HUES64 (cell line): ENCODE measurements around the gene FNIP1.
"Not testable (repeated sequence)": the region's sequence is repeated elsewhere in the genome, so short reads cannot be mapped to it uniquely, and the experiment has no call there.

Experiments used
- H3K27ac ChIP-seq: 2 replicates; pipeline ENCODE4 v1.7.0; 2013; ENCODE audit warnings: low read depth, low read length, inconsistent platforms
- H3K27me3 ChIP-seq: 2 replicates; pipeline ENCODE4 v1.6.1; 2013; ENCODE audit warnings: mild to moderate bottlenecking, low read length; ENCODE audit not compliant: insufficient read depth
- H3K36me3 ChIP-seq: 2 replicates; pipeline ENCODE4 v1.6.1; 2013; ENCODE audit warnings: mild to moderate bottlenecking, low read length; ENCODE audit not compliant: insufficient read depth
- H3K4me1 ChIP-seq: 2 replicates; pipeline ENCODE4 v1.6.1; 2013; ENCODE audit warnings: mild to moderate bottlenecking, low read length, moderate library complexity; ENCODE audit not compliant: insufficient read depth
- H3K4me3 ChIP-seq: 2 replicates; pipeline ENCODE4 v1.5.1; 2013; ENCODE audit warnings: mild to moderate bottlenecking, low read length, moderate library complexity
- H3K9ac ChIP-seq: 2 replicates; pipeline ENCODE4 v1.6.1; 2013; ENCODE audit warnings: mild to moderate bottlenecking, low read depth, low read length
- H3K9me3 ChIP-seq: 2 replicates; pipeline ENCODE4 v1.6.1; 2013; ENCODE audit warnings: low read depth, low read length; ENCODE audit not compliant: insufficient read depth
- WGBS: fragments of 150-250, 120-280 bp; methylation state at CpG from one replicate; pipeline ENCODE4 v1.1.7; 2013; ENCODE audit warnings: missing lambda C conversion rate; 5-methylcytosine and 5-hydroxymethylcytosine counted together

Gene FNIP1

DNA sequence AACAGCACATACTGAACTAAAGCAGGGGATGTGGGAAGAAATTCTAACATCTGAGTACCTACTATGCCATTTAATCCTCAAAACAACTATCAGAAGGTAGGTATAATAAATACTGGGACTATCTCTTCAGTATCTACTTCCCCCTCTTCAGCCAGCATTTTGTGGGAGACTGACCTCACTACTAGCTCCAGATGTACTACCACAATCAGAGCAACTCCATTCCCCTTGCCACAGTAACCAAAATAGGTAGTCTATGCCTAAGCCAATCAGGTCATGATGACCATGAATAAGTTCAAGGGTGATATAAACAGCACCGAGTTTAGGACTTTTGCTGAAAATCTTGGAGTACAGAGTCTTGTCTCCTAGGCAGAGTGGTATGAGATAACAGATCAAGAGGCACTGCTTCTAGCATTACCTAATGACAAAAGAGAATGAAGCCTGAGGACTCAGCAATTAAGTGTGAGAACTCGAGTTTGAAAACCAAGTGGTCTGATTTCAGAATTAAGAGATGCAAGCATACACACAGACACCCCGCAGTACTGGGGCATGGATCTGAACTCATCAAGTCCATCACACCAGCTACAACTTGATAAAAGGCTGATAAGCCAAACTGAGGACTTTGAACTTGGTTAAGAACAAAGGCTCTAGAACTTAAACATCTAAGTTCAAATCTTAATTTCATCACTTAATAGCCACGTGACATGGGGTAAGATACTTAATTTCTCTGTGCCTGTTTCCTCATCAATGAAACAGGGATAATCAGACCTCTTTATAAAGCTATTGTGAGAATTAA lies 9.7 kb downstream of the FNIP1 start:
- Histone ChIP-seq H3K9ac (no peak overlapping the region), H3K4me3 (no peak overlapping the region), H3K4me1 (peaks cover 10% of the 10 kb centered on the region), H3K36me3 (no peaks in the 10 kb centered on the region), H3K9me3 (no peaks in the 10 kb centered on the region), H3K27ac (no peak overlapping the region), H3K27me3 (no peaks in the 10 kb centered on the region)
- WGBS = 90% methylated on average over 3 of the region's 4 CpGs

DNA sequence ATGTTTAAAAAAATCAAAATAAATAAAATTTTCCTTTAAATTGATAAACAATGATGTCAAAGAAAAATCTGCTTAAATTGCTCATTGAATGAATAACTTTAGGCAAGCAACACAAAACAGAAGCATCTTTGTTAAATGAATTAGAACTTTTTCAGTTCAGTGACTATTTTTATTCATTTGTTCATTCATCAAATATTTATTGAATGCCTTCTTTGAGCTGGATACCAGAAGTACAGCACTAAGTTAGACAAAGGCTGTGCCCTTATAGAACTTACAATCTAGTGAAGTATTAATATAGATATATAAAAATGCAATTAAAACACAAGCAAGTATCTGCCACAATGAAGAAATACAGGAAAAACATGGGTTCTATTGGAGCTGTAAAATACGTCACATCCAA lies 10.8 kb downstream of the FNIP1 start:
- WGBS = 81% methylated on average over 1 of the region's 1 CpG

DNA sequence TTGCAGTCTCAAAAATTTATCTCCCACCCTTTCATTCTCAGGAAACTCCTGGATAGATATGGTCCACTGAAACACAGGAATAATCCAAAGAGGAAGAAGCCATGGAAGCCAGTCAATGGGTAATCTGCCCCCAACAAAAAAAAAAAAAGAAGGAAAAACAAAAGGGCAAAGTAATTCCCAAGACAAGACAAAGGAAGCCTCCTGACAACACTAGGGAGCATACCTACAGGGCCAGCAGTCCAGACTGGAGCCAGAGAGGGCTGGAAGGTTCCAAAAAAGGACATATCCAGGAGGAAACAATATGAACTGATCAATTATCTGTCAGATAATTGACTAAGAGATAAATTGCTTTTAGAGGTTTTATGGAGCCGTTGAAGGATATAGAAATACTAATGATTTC lies 12.9 kb downstream of the FNIP1 start:
- H3K9me3 ChIP-seq = no peaks in the 10 kb centered on the region
- H3K4me1 ChIP-seq = peaks cover 10% of the 10 kb centered on the region
- no peak overlapping the region for H3K9ac ChIP-seq
- no peaks in the 10 kb centered on the region for H3K36me3 ChIP-seq
- H3K27ac ChIP-seq = no peak overlapping the region
- no peak overlapping the region for H3K4me3 ChIP-seq
- no peaks in the 10 kb centered on the region for H3K27me3 ChIP-seq
- WGBS = no CpG with 5 or more reads among the region's 1 CpG

More for the DNA sequence above, 10.8 kb downstream of the FNIP1 start:
- Histone ChIP-seq H3K36me3 (no peaks in the 10 kb centered on the region), H3K9me3 (no peaks in the 10 kb centered on the region), H3K9ac (no peak overlapping the region), H3K27ac (no peak overlapping the region), H3K4me1 (peaks cover 10% of the 10 kb centered on the region), H3K4me3 (no peak overlapping the region), H3K27me3 (no peaks in the 10 kb centered on the region)

DNA sequence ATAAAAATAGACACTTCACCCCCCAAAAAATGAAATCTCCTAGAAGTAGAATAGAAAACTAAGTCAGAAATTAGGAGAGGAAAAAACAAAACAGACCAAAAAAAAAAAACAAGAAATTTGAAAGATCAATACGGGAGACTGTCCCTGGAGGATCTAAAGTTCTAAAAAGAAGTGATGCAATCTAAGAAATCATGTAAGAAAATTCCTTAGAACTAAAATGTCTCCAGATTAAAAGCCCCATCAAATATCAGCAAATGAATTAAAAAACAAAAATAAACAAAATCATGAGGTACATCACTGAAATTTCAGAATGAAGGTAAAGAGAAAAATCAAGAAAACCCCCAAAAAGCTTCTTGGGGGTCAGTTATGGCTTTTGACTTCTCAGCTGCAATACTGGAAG lies 13.5 kb downstream of the FNIP1 start:
- no peaks in the 10 kb centered on the region for H3K27me3 ChIP-seq
- no peak overlapping the region for H3K4me3 ChIP-seq
- peaks cover 10% of the 10 kb centered on the region for H3K4me1 ChIP-seq
- no CpG with 5 or more reads among the region's 1 CpG for WGBS
- H3K27ac ChIP-seq = no peak overlapping the region
- no peaks in the 10 kb centered on the region for H3K36me3 ChIP-seq
- no peaks in the 10 kb centered on the region for H3K9me3 ChIP-seq
- H3K9ac ChIP-seq = no peak overlapping the region

DNA sequence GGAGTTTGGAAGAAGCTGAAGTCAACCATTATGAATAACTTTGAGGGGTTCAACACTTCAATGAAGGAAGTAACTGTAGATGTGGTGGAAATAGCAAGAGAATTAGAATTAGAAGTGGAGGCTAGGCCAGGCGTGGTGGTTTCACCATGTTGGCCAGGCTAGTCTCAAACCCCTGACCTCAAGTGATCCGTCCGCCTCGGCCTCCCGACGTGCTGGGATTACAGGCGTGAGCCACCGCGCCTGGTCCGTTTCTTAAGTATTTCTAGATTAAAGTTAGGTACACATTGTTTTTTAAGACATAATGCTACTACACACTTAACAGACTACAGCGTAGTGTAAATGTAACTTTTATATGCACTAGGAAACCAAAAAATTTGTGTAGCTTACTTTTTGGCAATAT lies 14.1 kb downstream of the FNIP1 start:
- Histone ChIP-seq H3K9me3 (no peaks in the 10 kb centered on the region), H3K4me3 (no peak overlapping the region), H3K4me1 (peaks cover 10% of the 10 kb centered on the region), H3K36me3 (no peaks in the 10 kb centered on the region), H3K27ac (no peak overlapping the region), H3K27me3 (no peaks in the 10 kb centered on the region), H3K9ac (no peak overlapping the region)
- 95% methylated on average over 10 of the region's 11 CpGs for WGBS

DNA sequence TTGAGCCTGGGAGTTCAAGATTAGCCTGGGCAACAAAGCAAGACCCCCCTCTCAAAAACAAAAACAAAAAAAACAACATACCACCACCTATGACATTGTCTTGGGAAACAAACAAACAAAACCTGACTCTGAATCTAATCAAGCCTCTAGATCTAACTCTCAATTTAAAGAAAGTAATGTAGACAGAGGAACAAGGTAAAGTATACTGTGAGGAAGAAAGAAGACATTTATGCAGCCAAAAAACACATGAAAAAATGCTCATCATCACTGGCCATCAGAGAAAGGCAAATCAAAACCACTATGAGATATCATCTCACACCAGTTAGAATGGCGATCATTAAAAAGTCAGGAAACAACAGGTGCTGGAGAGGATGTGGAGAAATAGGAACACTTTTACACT lies 18.7 kb downstream of the FNIP1 start:
- not testable (repeated sequence) for H3K9ac ChIP-seq, H3K27ac ChIP-seq, H3K9me3 ChIP-seq, H3K4me3 ChIP-seq, H3K36me3 ChIP-seq, H3K27me3 ChIP-seq, H3K4me1 ChIP-seq
- WGBS = no CpG with 5 or more reads among the region's 1 CpG

DNA sequence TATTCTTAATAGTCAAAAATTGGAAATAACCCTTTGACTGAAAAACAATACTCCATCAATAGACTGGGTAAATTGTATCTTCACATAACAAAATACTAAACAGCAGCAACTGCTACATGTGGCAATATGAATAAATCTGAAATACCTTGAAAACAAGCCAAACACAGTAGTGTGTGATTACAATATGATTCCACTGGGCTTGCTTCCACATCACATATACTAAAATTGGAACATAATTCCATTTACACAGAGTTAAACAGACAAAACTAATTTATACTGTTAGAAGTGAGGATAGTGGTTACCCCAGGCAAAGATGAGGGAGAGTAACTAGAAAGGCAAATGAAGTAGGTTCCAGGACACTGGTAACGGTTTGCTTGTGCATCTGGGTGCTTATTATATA lies 20.4 kb downstream of the FNIP1 start:
- Histone ChIP-seq H3K4me3 (no peak overlapping the region), H3K36me3 (no peaks in the 10 kb centered on the region), H3K9ac (no peak overlapping the region), H3K9me3 (no peaks in the 10 kb centered on the region), H3K27ac (no peak overlapping the region), H3K4me1 (no peaks in the 10 kb centered on the region), H3K27me3 (no peaks in the 10 kb centered on the region)
- WGBS = 60% methylated on average over 1 of the region's 1 CpG

DNA sequence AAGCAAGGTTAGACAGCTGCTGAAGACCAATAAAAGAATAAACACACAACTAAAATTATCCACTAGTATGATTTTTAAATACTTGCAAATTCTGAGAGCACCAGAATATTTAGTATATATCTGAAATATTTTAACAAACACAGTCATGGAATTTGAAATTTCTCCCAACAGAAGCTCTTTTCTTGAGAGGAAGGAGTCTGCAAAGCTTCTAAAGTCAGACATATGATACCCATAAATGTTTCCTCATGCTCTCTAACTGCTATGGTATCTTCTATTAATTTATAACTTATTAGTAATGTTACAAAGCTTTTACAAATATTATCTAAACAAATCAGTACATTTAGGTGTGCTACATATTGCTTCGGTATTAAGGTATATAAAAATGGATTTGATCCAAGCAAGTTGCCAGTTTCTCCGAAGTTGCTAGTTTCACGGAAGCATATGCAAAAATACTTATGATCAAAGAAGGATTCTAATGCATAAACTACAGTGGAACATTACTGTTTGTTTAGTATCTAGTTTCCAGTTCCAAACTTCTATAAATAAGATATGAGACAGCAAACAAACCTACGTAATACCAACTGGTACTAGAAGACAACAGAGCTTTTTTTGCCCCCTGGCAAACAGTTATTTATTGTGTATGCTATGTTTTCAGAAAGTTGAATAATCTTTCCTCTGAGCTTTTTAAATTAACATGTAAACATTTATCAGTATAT lies 22.0 kb downstream of the FNIP1 start:
- Histone ChIP-seq H3K9me3 (no peaks in the 10 kb centered on the region), H3K27ac (no peak overlapping the region), H3K4me1 (no peaks in the 10 kb centered on the region), H3K9ac (no peak overlapping the region), H3K4me3 (no peak overlapping the region), H3K36me3 (no peaks in the 10 kb centered on the region), H3K27me3 (no peaks in the 10 kb centered on the region)
- 95% methylated on average over 2 of the region's 4 CpGs for WGBS

DNA sequence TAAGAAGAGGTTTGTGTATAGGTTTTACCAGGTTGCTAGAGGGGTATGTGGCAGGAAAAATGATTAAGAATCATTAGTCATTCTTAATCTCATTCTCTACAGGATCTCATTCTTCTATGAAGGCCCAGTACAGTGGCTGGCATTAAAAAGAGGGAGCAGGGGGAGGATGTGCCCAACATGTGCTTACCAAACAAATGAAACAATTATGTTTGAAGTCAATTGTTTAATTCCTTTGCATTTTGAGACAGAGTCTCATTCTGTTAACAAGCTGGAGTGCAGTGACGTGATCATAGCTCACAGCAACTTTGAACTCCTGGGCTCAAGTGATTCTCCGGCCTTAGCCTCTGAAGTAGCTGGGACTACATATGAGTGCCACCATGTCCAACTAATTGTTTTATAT lies 23.0 kb downstream of the FNIP1 start:
- H3K9ac ChIP-seq = no peak overlapping the region
- H3K4me3 ChIP-seq = no peak overlapping the region
- H3K27ac ChIP-seq = no peak overlapping the region
- no peaks in the 10 kb centered on the region for H3K36me3 ChIP-seq
- 98% methylated on average over 2 of the region's 2 CpGs for WGBS
- no peaks in the 10 kb centered on the region for H3K9me3 ChIP-seq
- H3K4me1 ChIP-seq = no peaks in the 10 kb centered on the region
- H3K27me3 ChIP-seq = no peaks in the 10 kb centered on the region

DNA sequence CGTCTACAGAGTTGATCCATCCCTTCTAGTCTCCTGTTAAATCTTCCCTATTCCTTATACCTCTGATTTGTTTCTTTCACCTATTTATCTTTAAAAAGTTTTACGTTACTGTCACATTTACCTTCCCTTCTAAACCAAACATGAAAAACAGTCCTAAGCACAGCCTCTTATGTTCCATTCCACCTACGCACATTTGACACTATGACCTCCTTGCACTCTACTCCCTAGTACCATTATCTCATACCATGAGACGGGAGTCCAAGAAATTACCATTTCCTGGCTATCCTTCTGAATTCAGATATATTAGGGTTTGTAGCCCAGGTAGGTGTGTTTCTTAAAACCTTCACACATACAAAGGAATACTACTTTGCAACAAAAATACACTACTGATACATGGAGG lies 25.1 kb downstream of the FNIP1 start:
- no peak overlapping the region for H3K27ac ChIP-seq
- WGBS = 91% methylated on average over 4 of the region's 4 CpGs

DNA sequence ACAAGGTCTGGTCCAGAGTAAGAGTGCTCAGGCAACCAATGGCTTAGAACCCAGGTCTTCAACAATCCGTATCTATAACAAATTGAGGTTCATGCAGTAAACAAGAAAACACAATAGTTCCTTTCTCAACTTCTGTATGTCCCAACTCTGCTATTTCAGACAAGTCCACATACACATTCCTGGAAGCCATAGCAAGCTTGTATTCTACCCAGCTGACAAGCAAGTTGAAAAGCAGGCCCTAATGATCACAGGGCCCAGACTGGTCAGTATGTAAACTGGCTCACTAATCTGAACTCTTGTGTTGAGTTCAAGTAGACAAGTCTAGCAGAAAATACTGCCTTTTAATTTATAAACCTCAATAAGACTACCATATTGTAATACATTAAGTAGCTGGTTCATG lies 26.9 kb downstream of the FNIP1 start:
- Histone ChIP-seq H3K27me3 (no peaks in the 10 kb centered on the region), H3K9me3 (no peaks in the 10 kb centered on the region), H3K9ac (no peak overlapping the region), H3K27ac (no peak overlapping the region), H3K4me3 (no peak overlapping the region), H3K36me3 (no peaks in the 10 kb centered on the region), H3K4me1 (no peaks in the 10 kb centered on the region)
- 93% methylated on average over 1 of the region's 1 CpG for WGBS

More for the DNA sequence above, 25.1 kb downstream of the FNIP1 start:
- H3K9me3 ChIP-seq = no peaks in the 10 kb centered on the region
- no peaks in the 10 kb centered on the region for H3K36me3 ChIP-seq
- H3K4me3 ChIP-seq = no peak overlapping the region
- no peak overlapping the region for H3K9ac ChIP-seq
- H3K27me3 ChIP-seq = no peaks in the 10 kb centered on the region
- no peaks in the 10 kb centered on the region for H3K4me1 ChIP-seq
